GM18907 (cell line): ENCODE results near the gene PLBD1.

Experiments
- ATAC-seq: cut with Tn5 transposase; IDR thresholded peaks from one replicate; pipeline ENCODE4 v1.9.1; 2021; ENCODE audit warnings: mild to moderate bottlenecking, moderate library complexity; ENCODE audit not compliant: unreplicated experiment

The PLBD1 gene

GRCh38 chr12:14567351-14568162 lies at the start of gene PLBD1:
PLBD1 (minus strand) TSS chr12:14567883; CDS start chr12:14567696, 187 bp downstream.
- ATAC-seq = peak; percentile 69

- ATAC-seq = peak; percentile 49
These were observed 47.0 kb upstream of the PLBD1 start for GRCh38 chr12:14614704-14615121.

GRCh38 chr12:14613718-14614117 lies 46.0 kb upstream of the PLBD1 start:
- peak; percentile 96 for ATAC-seq

GRCh38 chr12:14612898-14613445 lies 45.3 kb upstream of the PLBD1 start:
- ATAC-seq = no peak

GRCh38 chr12:14612250-14612649 lies 44.6 kb upstream of the PLBD1 start:
- no peak for ATAC-seq

- ATAC-seq = no peak
These were observed 44.0 kb upstream of the PLBD1 start for GRCh38 chr12:14611640-14612203.

- ATAC-seq = no peak
These were observed 39.9 kb upstream of the PLBD1 start for GRCh38 chr12:14607568-14607967.

- no peak for ATAC-seq
These were observed 37.8 kb upstream of the PLBD1 start for GRCh38 chr12:14605401-14605989.

GRCh38 chr12:14601692-14602478 lies 34.2 kb upstream of the PLBD1 start:
- no peak for ATAC-seq

GRCh38 chr12:14597480-14597879 lies 29.8 kb upstream of the PLBD1 start:
- no peak for ATAC-seq

GRCh38 chr12:14591719-14592118 lies 24.0 kb upstream of the PLBD1 start:
- ATAC-seq = no peak

GRCh38 chr12:14589169-14590004 lies 21.7 kb upstream of the PLBD1 start:
- ATAC-seq = no peak

- ATAC-seq = no peak
These were observed 20.9 kb upstream of the PLBD1 start for GRCh38 chr12:14588571-14588970.

- ATAC-seq = no peak
These were observed 11.0 kb upstream of the PLBD1 start for GRCh38 chr12:14578646-14579045.

GRCh38 chr12:14577344-14577743 lies 9.7 kb upstream of the PLBD1 start:
- ATAC-seq = peak; percentile 87

GRCh38 chr12:14576896-14577295 lies 9.2 kb upstream of the PLBD1 start:
- peak; percentile 22 for ATAC-seq

- no peak for ATAC-seq
These were observed 7.9 kb upstream of the PLBD1 start for GRCh38 chr12:14575585-14575984.

- ATAC-seq = no peak
These were observed 5.4 kb upstream of the PLBD1 start for GRCh38 chr12:14573118-14573517.

GRCh38 chr12:14572401-14572800 lies 4.7 kb upstream of the PLBD1 start:
- ATAC-seq = no peak

- no peak for ATAC-seq
These were observed 4.1 kb upstream of the PLBD1 start for GRCh38 chr12:14571779-14572178.
